Chondrocyte (in vitro differentiated cells): ENCODE measurements around the gene MED13L. TPM values are rescaled to one million over a fixed set of nuclear protein-coding genes. Genes with fewer than 3 reads are reported as not detected.

ENCODE experiments used
- DNase-seq: peaks from one replicate; pipeline ENCODE4 v3.0.0; 2021; ENCODE audit warnings: mixed read lengths, low spot score
- H3K27ac Mint-ChIP-seq: one replicate; pipeline ENCODE4 v1.8.0; 2021; ENCODE audit warnings: mild to moderate bottlenecking, moderate library complexity, mixed read lengths; ENCODE audit not compliant: unreplicated experiment
- H3K27me3 Mint-ChIP-seq: 2 replicates; pipeline ENCODE4 v1.8.0; 2021; ENCODE audit warnings: low read depth, mixed read lengths
- H3K36me3 Mint-ChIP-seq: 2 replicates; pipeline ENCODE4 v1.8.0; 2021; ENCODE audit warnings: low read depth, mixed read lengths
- H3K4me1 Mint-ChIP-seq: 2 replicates; pipeline ENCODE4 v1.8.0; 2021; ENCODE audit warnings: low read depth, mild to moderate bottlenecking, mixed read lengths
- H3K4me3 Mint-ChIP-seq: one replicate; pipeline ENCODE4 v1.8.0; 2021; ENCODE audit warnings: mild to moderate bottlenecking, moderate library complexity, mixed read lengths; ENCODE audit not compliant: unreplicated experiment
- H3K9me3 Mint-ChIP-seq: 2 replicates; pipeline ENCODE4 v1.8.0; 2021; ENCODE audit warnings: low read depth, mixed read lengths
- CTCF ChIP-seq: fragments of 200-600 bp; sonication (generic); IDR thresholded peaks from 2 replicates; pipeline ENCODE4 v1.5.0; 2021; ENCODE audit warnings: antibody characterized with exemption, mild to moderate bottlenecking, moderate library complexity
- total RNA-seq: library from RNA; stranded (reverse); gene quantifications from 3 replicates; pipeline ENCODE4 v1.2.1, GENCODE V29; 2021

Gene MED13L
- total RNA-seq, 1 donor from 2014 or later, result 162 TPM

DNA sequence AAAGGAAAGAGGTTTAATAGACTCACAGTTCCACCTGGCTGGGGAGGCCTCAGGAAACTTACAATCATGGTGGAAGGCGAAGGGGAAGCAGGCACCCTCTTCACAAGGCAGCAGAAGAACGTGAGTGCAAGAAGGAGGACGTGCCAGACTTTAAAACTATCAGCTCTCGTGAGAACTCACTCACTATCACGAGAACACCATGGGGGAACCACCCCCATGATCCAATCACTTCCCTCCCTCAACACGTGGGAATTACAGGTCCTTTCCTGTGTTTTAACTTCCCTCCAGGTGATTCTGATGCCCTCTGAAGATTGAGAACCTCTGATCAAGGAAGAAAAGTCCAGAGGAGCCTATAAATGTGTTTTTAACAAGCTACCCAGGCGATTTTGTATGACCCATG is 358.7 kb downstream of the MED13L start:
- H3K36me3 Mint-ChIP-seq, result no peaks in the 10 kb centered on the region
- H3K9me3 Mint-ChIP-seq, result peaks cover 12% of the 10 kb centered on the region
- no peak for TF ChIP-seq CTCF
- H3K27ac Mint-ChIP-seq, result no peak overlapping the region
- H3K4me1 Mint-ChIP-seq, result peaks cover 2% of the 10 kb centered on the region
- no peak overlapping the region for H3K4me3 Mint-ChIP-seq
- H3K27me3 Mint-ChIP-seq, result peaks cover 44% of the 10 kb centered on the region
- no peak for DNase-seq

GRCh38 chr12:115916910-115917668 is 360.4 kb downstream of the MED13L start:
- H3K4me3 Mint-ChIP-seq, result no peak overlapping the region
- no peak overlapping the region for H3K27ac Mint-ChIP-seq
- TF ChIP-seq CTCF, result peak; percentile 99
- no peaks in the 10 kb centered on the region for H3K36me3 Mint-ChIP-seq
- H3K27me3 Mint-ChIP-seq, result peaks cover 56% of the 10 kb centered on the region
- H3K4me1 Mint-ChIP-seq, result peaks cover 2% of the 10 kb centered on the region
- peaks cover 8% of the 10 kb centered on the region for H3K9me3 Mint-ChIP-seq
- DNase-seq, result no peak

DNA sequence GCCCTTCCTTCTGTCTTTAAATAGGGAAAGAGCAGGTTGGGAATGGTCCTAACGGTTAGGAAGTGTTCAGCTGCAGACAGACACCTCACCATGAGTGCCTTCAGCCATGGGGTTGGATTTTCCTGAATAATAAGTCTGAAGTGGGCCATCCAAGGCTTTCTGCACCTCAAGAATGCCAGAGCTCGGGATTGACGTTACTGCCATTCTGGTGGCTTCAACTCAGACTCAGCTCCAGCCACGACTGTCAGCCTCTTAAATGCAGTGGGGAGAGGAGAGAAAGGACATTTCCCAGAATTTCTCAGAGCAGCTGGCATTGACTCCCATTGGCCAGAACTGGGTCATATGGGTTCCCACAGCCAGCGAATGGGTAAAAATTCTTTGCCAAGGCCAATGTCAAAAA is 363.4 kb downstream of the MED13L start:
- no peak for TF ChIP-seq CTCF
- peaks cover 9% of the 10 kb centered on the region for H3K9me3 Mint-ChIP-seq
- H3K4me1 Mint-ChIP-seq, result no peaks in the 10 kb centered on the region
- H3K27me3 Mint-ChIP-seq, result peaks cover 53% of the 10 kb centered on the region
- H3K27ac Mint-ChIP-seq, result no peak overlapping the region
- H3K36me3 Mint-ChIP-seq, result no peaks in the 10 kb centered on the region
- DNase-seq, result no peak
- H3K4me3 Mint-ChIP-seq, result no peak overlapping the region

- DNase-seq, result no peak
- no peaks in the 10 kb centered on the region for H3K36me3 Mint-ChIP-seq
- H3K4me3 Mint-ChIP-seq, result no peak overlapping the region
- H3K9me3 Mint-ChIP-seq, result peaks cover 9% of the 10 kb centered on the region
- no peak overlapping the region for H3K27ac Mint-ChIP-seq
- TF ChIP-seq CTCF, result no peak
- H3K27me3 Mint-ChIP-seq, result peaks cover 47% of the 10 kb centered on the region
- no peaks in the 10 kb centered on the region for H3K4me1 Mint-ChIP-seq
Measured at GRCh38 chr12:115912440-115912839, 365.1 kb downstream of the MED13L start.

- Mint-ChIP-seq H3K27me3 (peaks cover 41% of the 10 kb centered on the region), H3K9me3 (peaks cover 9% of the 10 kb centered on the region), H3K36me3 (no peaks in the 10 kb centered on the region), H3K4me3 (no peak overlapping the region), H3K27ac (no peak overlapping the region), H3K4me1 (no peaks in the 10 kb centered on the region)
- DNase-seq, result no peak
- no peak for TF ChIP-seq CTCF
Measured at GRCh38 chr12:115911360-115911759, 366.1 kb downstream of the MED13L start.
